ENCODE data around the gene HIBADH.
A peak's percentile ranks its signal among the peaks of the same experiment; 100 is the strongest.

Gene HIBADH

GRCh38 chr7:27606270-27607209 lies 56.1 kb downstream of the HIBADH start (continued):
- no peak for TF ChIP-seq ZNF529 (tag by site-specific recombination; IDR thresholded peaks at IDR 0.05; ENCODE audit: insufficient replicate concordance)
- no peak for TF ChIP-seq YY1 (tag by site-specific recombination; IDR thresholded peaks at IDR 0.05)
- TF ChIP-seq ZNF488 (tag by site-specific recombination; IDR thresholded peaks at IDR 0.05), result 0 out of 2 replicates have a peak, but pooled peaks have one; percentile 45
- TF ChIP-seq ZNF324 (tag by site-specific recombination; IDR thresholded peaks at IDR 0.05), result no peak
- no peak for TF ChIP-seq PBX3 (CRISPR knock-in tag; IDR thresholded peaks at IDR 0.05)
- no peak for TF ChIP-seq ZFP37 (tag by site-specific recombination; IDR thresholded peaks at IDR 0.05)
- TF ChIP-seq ZNF558 (tag by site-specific recombination; IDR thresholded peaks at IDR 0.05), result no peak
- TF ChIP-seq SCRT2 (tag by site-specific recombination; IDR thresholded peaks at IDR 0.05), result no peak
- peak; percentile 58; the same call in 1 of the 2 replicates for TF ChIP-seq MYNN (tag by site-specific recombination; IDR thresholded peaks at IDR 0.05; ENCODE audit: borderline replicate concordance)
- TF ChIP-seq ZNF398 (tag by site-specific recombination; IDR thresholded peaks at IDR 0.05), result peak; percentile 32
- TF ChIP-seq YY2 (tag by site-specific recombination; IDR thresholded peaks at IDR 0.05), result no peak
- peak; percentile 67; the same call in 1 of the 2 replicates for TF ChIP-seq WT1 (tag by site-specific recombination; IDR thresholded peaks at IDR 0.05)
- TF ChIP-seq ZNF76 (tag by site-specific recombination; IDR thresholded peaks at IDR 0.05; ENCODE audit: borderline replicate concordance, low read depth), result no peak
- peak; percentile 45 for TF ChIP-seq ZNF664 (tag by site-specific recombination; IDR thresholded peaks at IDR 0.05)
- TF ChIP-seq, protein P1, sequence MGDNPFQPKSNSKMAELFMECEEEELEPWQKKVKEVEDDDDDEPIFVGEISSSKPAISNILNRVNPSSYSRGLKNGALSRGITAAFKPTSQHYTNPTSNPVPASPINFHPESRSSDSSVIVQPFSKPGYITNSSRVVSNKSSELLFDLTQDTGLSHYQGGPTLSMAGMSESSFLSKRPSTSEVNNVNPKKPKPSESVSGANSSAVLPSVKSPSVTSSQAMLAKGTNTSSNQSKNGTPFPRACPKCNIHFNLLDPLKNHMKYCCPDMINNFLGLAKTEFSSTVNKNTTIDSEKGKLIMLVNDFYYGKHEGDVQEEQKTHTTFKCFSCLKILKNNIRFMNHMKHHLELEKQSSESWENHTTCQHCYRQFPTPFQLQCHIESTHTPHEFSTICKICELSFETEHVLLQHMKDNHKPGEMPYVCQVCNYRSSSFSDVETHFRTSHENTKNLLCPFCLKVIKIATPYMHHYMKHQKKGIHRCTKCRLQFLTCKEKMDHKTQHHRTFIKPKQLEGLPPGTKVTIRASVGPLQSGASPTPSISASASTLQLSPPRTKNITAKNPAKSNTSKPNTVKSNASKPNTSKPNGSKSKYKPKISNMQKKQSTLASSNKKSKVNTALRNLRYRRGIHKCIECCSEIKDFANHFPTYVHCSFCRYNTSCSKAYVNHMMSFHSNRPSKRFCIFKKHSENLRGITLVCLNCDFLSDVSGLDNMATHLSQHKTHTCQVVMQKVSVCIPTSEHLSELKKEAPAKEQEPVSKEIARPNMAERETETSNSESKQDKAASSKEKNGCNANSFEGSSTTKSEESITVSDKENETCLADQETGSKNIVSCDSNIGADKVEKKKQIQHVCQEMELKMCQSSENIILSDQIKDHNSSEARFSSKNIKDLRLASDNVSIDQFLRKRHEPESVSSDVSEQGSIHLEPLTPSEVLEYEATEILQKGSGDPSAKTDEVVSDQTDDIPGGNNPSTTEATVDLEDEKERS (tag by site-specific recombination; IDR thresholded peaks at IDR 0.05), result no peak
- TF ChIP-seq TSHZ1 (tag by site-specific recombination; IDR thresholded peaks at IDR 0.05; ENCODE audit: borderline replicate concordance), result peak; percentile 30; the same call in 1 of the 2 replicates
- no peak for TF ChIP-seq BCL11B (tag by site-specific recombination; IDR thresholded peaks at IDR 0.05; ENCODE audit: low read depth)
- no peak for TF ChIP-seq ZNF549 (tag by site-specific recombination; IDR thresholded peaks at IDR 0.05)
- peak; percentile 81 for TF ChIP-seq ZXDB (tag by site-specific recombination; IDR thresholded peaks at IDR 0.05)
- TF ChIP-seq ZNF132 (tag by site-specific recombination; IDR thresholded peaks at IDR 0.05; ENCODE audit: borderline replicate concordance), result no peak
- TF ChIP-seq OSR2 (tag by site-specific recombination; IDR thresholded peaks at IDR 0.05), result peak; percentile 97
- TF ChIP-seq ZNF366 (tag by site-specific recombination; conservative IDR thresholded peaks at IDR 0.05), result peak; percentile 86
- TF ChIP-seq ZNF791 (tag by site-specific recombination; IDR thresholded peaks at IDR 0.05), result no peak
- no peak for TF ChIP-seq ZBTB21 (tag by site-specific recombination; IDR thresholded peaks at IDR 0.05)
- TF ChIP-seq OVOL3 (tag by site-specific recombination; IDR thresholded peaks at IDR 0.05), result 0 out of 2 replicates have a peak, but pooled peaks have one; percentile 46
- 0 out of 2 replicates have a peak, but pooled peaks have one; percentile 9 for TF ChIP-seq GLIS1 (tag by site-specific recombination; IDR thresholded peaks at IDR 0.05)
- TF ChIP-seq ZNF24 (tag by site-specific recombination; IDR thresholded peaks at IDR 0.05), result peak; percentile 56; the same call in 1 of the 2 replicates

Data from HEK293 (cell line).